ENCODE data around the gene SF3B3. TPM values are rescaled to one million over a fixed set of nuclear protein-coding genes. Genes with fewer than 3 reads are reported as not detected.

Gene SF3B3
- total and polyA plus RNA-seq, 2 donors = 120 to 121 TPM

GRCh38 chr16:70480127-70481105 lies 43.2 kb upstream of the SF3B3 start:
- H3K27ac ChIP-seq (ENCODE audit: low read depth in 1 of 2, low read length in 1 of 2) = no peak overlapping the region
- WGBS = 97% methylated on average over 17 of the region's 17 CpGs

GRCh38 chr16:70481929-70482536 lies 41.6 kb upstream of the SF3B3 start:
- 96% methylated on average over 7 of the region's 7 CpGs for WGBS

More at GRCh38 chr16:70480127-70481105, 43.2 kb upstream of the SF3B3 start:
- Histone ChIP-seq H3K27me3 (ENCODE audit: control insufficient read depth in 2 of 2, insufficient read depth in 1 of 2, low read length in 1 of 2) (no peaks in the 10 kb centered on the region), H3K4me3 (ENCODE audit: low read length in 2 of 2) (no peak overlapping the region), H3K9me3 (ENCODE audit: control insufficient read depth in 2 of 2, insufficient read depth in 1 of 2, low read length in 1 of 2) (no peaks in the 10 kb centered on the region), H3K36me3 (ENCODE audit: control insufficient read depth in 2 of 2, insufficient read depth in 2 of 2, low read length in 1 of 2) (peaks cover 54 to 56% of the 10 kb centered on the region in 2 donors), H3K4me1 (ENCODE audit: control insufficient read depth in 2 of 2, insufficient read depth in 2 of 2, low read length in 2 of 2) (peaks cover 0 to 4% of the 10 kb centered on the region in 2 donors)
- no peak for DNase-seq (ENCODE audit: low read depth in 6 of 9, low spot score in 9 of 9)

GRCh38 chr16:70482624-70483023 lies 41.0 kb upstream of the SF3B3 start:
- no peak overlapping the region for H3K4me3 ChIP-seq (ENCODE audit: low read length in 2 of 2)
- WGBS = 97% methylated on average over 5 of the region's 5 CpGs
- H3K27ac ChIP-seq (ENCODE audit: low read depth in 1 of 2, low read length in 1 of 2) = no peak overlapping the region
- no peaks in the 10 kb centered on the region for H3K4me1 ChIP-seq (ENCODE audit: control insufficient read depth in 2 of 2, insufficient read depth in 2 of 2, low read length in 2 of 2)
- DNase-seq (ENCODE audit: low read depth in 6 of 9, low spot score in 9 of 9) = no peak
- no peaks in the 10 kb centered on the region for H3K9me3 ChIP-seq (ENCODE audit: control insufficient read depth in 2 of 2, insufficient read depth in 1 of 2, low read length in 1 of 2)
- no peaks in the 10 kb centered on the region for H3K27me3 ChIP-seq (ENCODE audit: control insufficient read depth in 2 of 2, insufficient read depth in 1 of 2, low read length in 1 of 2)
- H3K36me3 ChIP-seq (ENCODE audit: control insufficient read depth in 2 of 2, insufficient read depth in 2 of 2, low read length in 1 of 2) = peaks cover 61 to 64% of the 10 kb centered on the region in 2 donors

More at GRCh38 chr16:70481929-70482536, 41.6 kb upstream of the SF3B3 start:
- Histone ChIP-seq H3K36me3 (ENCODE audit: control insufficient read depth in 2 of 2, insufficient read depth in 2 of 2, low read length in 1 of 2) (peaks cover 60 to 66% of the 10 kb centered on the region in 2 donors), H3K27me3 (ENCODE audit: control insufficient read depth in 2 of 2, insufficient read depth in 1 of 2, low read length in 1 of 2) (no peaks in the 10 kb centered on the region), H3K4me1 (ENCODE audit: control insufficient read depth in 2 of 2, insufficient read depth in 2 of 2, low read length in 2 of 2) (no peaks in the 10 kb centered on the region), H3K27ac (ENCODE audit: low read depth in 1 of 2, low read length in 1 of 2) (no peak overlapping the region), H3K4me3 (ENCODE audit: low read length in 2 of 2) (no peak overlapping the region), H3K9me3 (ENCODE audit: control insufficient read depth in 2 of 2, insufficient read depth in 1 of 2, low read length in 1 of 2) (no peaks in the 10 kb centered on the region)
- DNase-seq (ENCODE audit: low read depth in 6 of 9, low spot score in 9 of 9) = no peak

- no peaks in the 10 kb centered on the region for H3K27me3 ChIP-seq (ENCODE audit: control insufficient read depth in 2 of 2, insufficient read depth in 1 of 2, low read length in 1 of 2)
- H3K9me3 ChIP-seq (ENCODE audit: control insufficient read depth in 2 of 2, insufficient read depth in 1 of 2, low read length in 1 of 2) = no peaks in the 10 kb centered on the region
- no peaks in the 10 kb centered on the region for H3K4me1 ChIP-seq (ENCODE audit: control insufficient read depth in 2 of 2, insufficient read depth in 2 of 2, low read length in 2 of 2)
- H3K4me3 ChIP-seq (ENCODE audit: low read length in 2 of 2) = no peak overlapping the region
- peaks cover 54 to 60% of the 10 kb centered on the region in 2 donors for H3K36me3 ChIP-seq (ENCODE audit: control insufficient read depth in 2 of 2, insufficient read depth in 2 of 2, low read length in 1 of 2)
- no peak for DNase-seq (ENCODE audit: low read depth in 6 of 9, low spot score in 9 of 9)
- H3K27ac ChIP-seq (ENCODE audit: low read depth in 1 of 2, low read length in 1 of 2) = no peak overlapping the region
- 97% methylated on average over 5 of the region's 5 CpGs for WGBS
These were observed 40.2 kb upstream of the SF3B3 start for GRCh38 chr16:70483426-70483825.

- H3K27me3 ChIP-seq (ENCODE audit: control insufficient read depth in 2 of 2, insufficient read depth in 1 of 2, low read length in 1 of 2) = no peaks in the 10 kb centered on the region
- WGBS = over 99% methylated on average over 2 of the region's 2 CpGs
- no peak overlapping the region for H3K27ac ChIP-seq (ENCODE audit: low read depth in 1 of 2, low read length in 1 of 2)
- DNase-seq (ENCODE audit: low read depth in 6 of 9, low spot score in 9 of 9) = no peak
- peaks cover 48 to 59% of the 10 kb centered on the region in 2 donors for H3K36me3 ChIP-seq (ENCODE audit: control insufficient read depth in 2 of 2, insufficient read depth in 2 of 2, low read length in 1 of 2)
- no peak overlapping the region for H3K4me3 ChIP-seq (ENCODE audit: low read length in 2 of 2)
- no peaks in the 10 kb centered on the region for H3K9me3 ChIP-seq (ENCODE audit: control insufficient read depth in 2 of 2, insufficient read depth in 1 of 2, low read length in 1 of 2)
- no peaks in the 10 kb centered on the region for H3K4me1 ChIP-seq (ENCODE audit: control insufficient read depth in 2 of 2, insufficient read depth in 2 of 2, low read length in 2 of 2)
These were observed 38.7 kb upstream of the SF3B3 start for GRCh38 chr16:70484867-70485266.

- DNase-seq (ENCODE audit: low read depth in 6 of 9, low spot score in 9 of 9) = no peak
- no peak overlapping the region for H3K27ac ChIP-seq (ENCODE audit: low read depth in 1 of 2, low read length in 1 of 2)
- peaks cover 42 to 44% of the 10 kb centered on the region in 2 donors for H3K36me3 ChIP-seq (ENCODE audit: control insufficient read depth in 2 of 2, insufficient read depth in 2 of 2, low read length in 1 of 2)
- no peaks in the 10 kb centered on the region for H3K9me3 ChIP-seq (ENCODE audit: control insufficient read depth in 2 of 2, insufficient read depth in 1 of 2, low read length in 1 of 2)
- WGBS = 80% methylated on average over 6 of the region's 6 CpGs
- no peaks in the 10 kb centered on the region for H3K4me1 ChIP-seq (ENCODE audit: control insufficient read depth in 2 of 2, insufficient read depth in 2 of 2, low read length in 2 of 2)
- no peak overlapping the region for H3K4me3 ChIP-seq (ENCODE audit: low read length in 2 of 2)
- H3K27me3 ChIP-seq (ENCODE audit: control insufficient read depth in 2 of 2, insufficient read depth in 1 of 2, low read length in 1 of 2) = no peaks in the 10 kb centered on the region
These were observed 33.4 kb upstream of the SF3B3 start for GRCh38 chr16:70490261-70490660.

DNA sequence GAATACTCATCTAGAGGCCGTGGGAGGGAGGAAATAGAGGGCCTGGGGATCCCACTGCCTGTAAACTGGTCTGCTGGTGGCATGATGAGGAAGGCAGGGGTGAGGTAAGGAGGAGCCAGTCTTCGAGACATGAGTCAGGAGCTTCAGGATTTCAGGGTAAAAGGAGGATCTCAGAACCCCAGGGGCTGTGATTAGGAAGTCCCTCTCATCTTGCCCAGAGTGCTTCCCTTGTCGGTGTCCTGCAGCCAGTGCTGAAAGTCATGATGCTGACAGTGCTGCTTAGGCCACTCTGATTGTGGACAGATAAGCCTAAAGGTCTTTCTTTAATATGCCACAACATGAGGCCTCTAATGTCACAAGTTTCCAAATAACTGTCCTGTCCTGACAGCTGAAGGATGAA lies 29.8 kb upstream of the SF3B3 start:
- Histone ChIP-seq H3K4me1 (ENCODE audit: control insufficient read depth in 2 of 2, insufficient read depth in 2 of 2, low read length in 2 of 2) (no peaks in the 10 kb centered on the region), H3K27me3 (ENCODE audit: control insufficient read depth in 2 of 2, insufficient read depth in 1 of 2, low read length in 1 of 2) (no peaks in the 10 kb centered on the region), H3K9me3 (ENCODE audit: control insufficient read depth in 2 of 2, insufficient read depth in 1 of 2, low read length in 1 of 2) (no peaks in the 10 kb centered on the region), H3K36me3 (ENCODE audit: control insufficient read depth in 2 of 2, insufficient read depth in 2 of 2, low read length in 1 of 2) (peaks cover 55 to 62% of the 10 kb centered on the region in 2 donors), H3K4me3 (ENCODE audit: low read length in 2 of 2) (no peak overlapping the region), H3K27ac (ENCODE audit: low read depth in 1 of 2, low read length in 1 of 2) (no peak overlapping the region)
- 98% methylated on average over 3 of the region's 3 CpGs for WGBS
- DNase-seq (ENCODE audit: low read depth in 6 of 9, low spot score in 9 of 9) = no peak

DNA sequence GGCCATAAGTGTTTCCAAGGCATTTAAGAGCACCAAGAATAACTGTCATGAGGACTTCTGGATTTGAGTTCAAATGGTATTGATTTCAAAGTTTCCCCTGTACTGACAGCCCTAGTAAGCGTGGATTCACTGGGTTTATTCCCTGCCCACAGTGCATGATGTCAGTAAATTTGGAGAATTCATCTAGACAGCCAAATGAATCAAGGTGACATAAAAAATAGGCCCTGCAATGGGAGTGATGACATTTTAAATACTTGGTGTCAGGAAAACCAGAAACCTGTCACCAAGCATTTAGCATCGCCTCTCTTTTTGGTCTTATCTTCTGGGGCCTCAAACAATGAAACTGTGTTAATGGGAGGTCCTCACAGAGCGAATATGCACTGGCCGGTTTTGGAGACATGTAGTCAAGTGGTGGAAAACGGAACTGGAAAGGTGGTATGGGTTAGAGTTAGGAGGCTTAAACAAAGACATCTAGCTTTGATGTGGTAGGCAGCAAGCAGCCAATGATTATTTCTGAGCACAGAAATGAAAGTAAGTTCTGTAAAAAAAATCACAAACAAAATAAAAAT lies 29.3 kb upstream of the SF3B3 start:
- peaks cover 55 to 66% of the 10 kb centered on the region in 2 donors for H3K36me3 ChIP-seq (ENCODE audit: control insufficient read depth in 2 of 2, insufficient read depth in 2 of 2, low read length in 1 of 2)
- no peaks in the 10 kb centered on the region for H3K27me3 ChIP-seq (ENCODE audit: control insufficient read depth in 2 of 2, insufficient read depth in 1 of 2, low read length in 1 of 2)
- no peaks in the 10 kb centered on the region for H3K4me1 ChIP-seq (ENCODE audit: control insufficient read depth in 2 of 2, insufficient read depth in 2 of 2, low read length in 2 of 2)
- H3K27ac ChIP-seq (ENCODE audit: low read depth in 1 of 2, low read length in 1 of 2) = no peak overlapping the region
- 66% methylated on average over 5 of the region's 5 CpGs for WGBS
- H3K9me3 ChIP-seq (ENCODE audit: control insufficient read depth in 2 of 2, insufficient read depth in 1 of 2, low read length in 1 of 2) = no peaks in the 10 kb centered on the region
- H3K4me3 ChIP-seq (ENCODE audit: low read length in 2 of 2) = no peak overlapping the region
- peak in 1 of 9 donors; percentile 9 for DNase-seq (ENCODE audit: low read depth in 6 of 9, low spot score in 9 of 9)

DNA sequence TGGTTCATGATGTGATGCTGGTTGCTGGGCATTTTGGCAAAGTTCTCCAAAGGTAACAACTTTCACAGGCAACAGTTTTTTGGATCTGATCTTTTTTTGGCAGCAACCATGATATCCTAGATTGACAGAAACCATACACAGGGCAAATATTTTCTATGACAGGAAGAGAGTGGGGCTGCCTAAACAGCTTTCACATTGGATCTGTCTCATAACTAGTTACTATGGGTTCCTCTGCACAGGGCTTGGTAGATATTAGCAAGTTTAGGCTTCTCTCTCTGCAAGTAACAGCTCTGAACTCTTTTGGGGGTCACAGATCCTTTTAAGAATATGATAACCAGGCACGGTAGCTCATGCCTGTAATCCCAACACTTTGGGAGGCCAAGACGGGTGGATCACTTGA lies 28.8 kb upstream of the SF3B3 start:
- H3K9me3 ChIP-seq (ENCODE audit: control insufficient read depth in 2 of 2, insufficient read depth in 1 of 2, low read length in 1 of 2) = no peaks in the 10 kb centered on the region
- peaks cover 52 to 64% of the 10 kb centered on the region in 2 donors for H3K36me3 ChIP-seq (ENCODE audit: control insufficient read depth in 2 of 2, insufficient read depth in 2 of 2, low read length in 1 of 2)
- H3K27ac ChIP-seq (ENCODE audit: low read depth in 1 of 2, low read length in 1 of 2) = no peak overlapping the region
- WGBS = 98% methylated on average over 2 of the region's 2 CpGs
- H3K27me3 ChIP-seq (ENCODE audit: control insufficient read depth in 2 of 2, insufficient read depth in 1 of 2, low read length in 1 of 2) = no peaks in the 10 kb centered on the region
- no peaks in the 10 kb centered on the region for H3K4me1 ChIP-seq (ENCODE audit: control insufficient read depth in 2 of 2, insufficient read depth in 2 of 2, low read length in 2 of 2)
- no peak overlapping the region for H3K4me3 ChIP-seq (ENCODE audit: low read length in 2 of 2)
- no peak for DNase-seq (ENCODE audit: low read depth in 6 of 9, low spot score in 9 of 9)
